DOHH2 (cell line): ENCODE data around the gene ST3GAL3.
A peak's percentile ranks its signal among the peaks of the same experiment; 100 is the strongest.

ENCODE experiments used
- H3F3A ChIP-seq: fragments of 200-600 bp; sonication (generic), shearing (Covaris generic); 2 replicates; pipeline ENCODE4 v1.6.0; 2016; ENCODE audit warnings: antibody characterized with exemption, mild to moderate bottlenecking; ENCODE audit not compliant: control insufficient read depth, insufficient read depth
- H3K27ac ChIP-seq: fragments of 200-600 bp; sonication (generic); 2 replicates; pipeline ENCODE4 v1.5.1; 2014; ENCODE audit warnings: low read depth, mild to moderate bottlenecking, low read length, moderate library complexity
- H3K27me3 ChIP-seq: fragments of 200-600 bp; sonication (generic); 2 replicates; pipeline ENCODE4 v1.6.1; 2014; ENCODE audit warnings: mild to moderate bottlenecking, low read length, mixed read lengths; ENCODE audit not compliant: control insufficient read depth
- H3K36me3 ChIP-seq: fragments of 200-600 bp; sonication (generic); 2 replicates; pipeline ENCODE4 v1.6.1; 2014; ENCODE audit warnings: mild to moderate bottlenecking, low read length, moderate library complexity, mixed read lengths; ENCODE audit not compliant: control insufficient read depth
- H3K4me1 ChIP-seq: fragments of 200-600 bp; sonication (generic); 2 replicates; pipeline ENCODE4 v1.6.1; 2014; ENCODE audit warnings: mild to moderate bottlenecking, low read length, mixed read lengths; ENCODE audit not compliant: control insufficient read depth
- H3K4me2 ChIP-seq: fragments of 200-600 bp; sonication (generic); 2 replicates; pipeline ENCODE4 v1.6.0; 2014; ENCODE audit warnings: mild to moderate bottlenecking, low read length, moderate library complexity
- H3K4me3 ChIP-seq: fragments of 200-600 bp; sonication (generic); 2 replicates; pipeline ENCODE4 v1.5.1; 2014; ENCODE audit warnings: mild to moderate bottlenecking, low read length, mixed read lengths
- H3K79me2 ChIP-seq: fragments of 200-600 bp; sonication (generic); 2 replicates; pipeline ENCODE4 v1.6.1; 2014; ENCODE audit warnings: mild to moderate bottlenecking, low read length, mixed read lengths; ENCODE audit not compliant: control insufficient read depth
- H3K9me2 ChIP-seq: fragments of 200-600 bp; sonication (generic); replicated peaks from 2 replicates; pipeline ENCODE4 v1.6.1; 2014; ENCODE audit warnings: mild to moderate bottlenecking, low read length, mixed read lengths; ENCODE audit not compliant: control insufficient read depth
- H3K9me3 ChIP-seq: fragments of 200-600 bp; sonication (generic); 2 replicates; pipeline ENCODE4 v1.6.1; 2014; ENCODE audit warnings: antibody characterized with exemption, low read length, mixed read lengths; ENCODE audit not compliant: control insufficient read depth, insufficient read depth
- H4K20me1 ChIP-seq: fragments of 200-600 bp; sonication (generic); 2 replicates; pipeline ENCODE4 v1.6.0; 2014; ENCODE audit warnings: low read depth, mild to moderate bottlenecking, antibody characterized with exemption, low read length, moderate library complexity; ENCODE audit not compliant: control insufficient read depth, insufficient read depth
- CTCF ChIP-seq: fragments of 200-600 bp; sonication (generic); IDR thresholded peaks from one replicate; pipeline ENCODE4 v1.5.1; 2014; ENCODE audit warnings: antibody characterized with exemption, mild to moderate bottlenecking, low read depth, low read length; ENCODE audit not compliant: poor library complexity, severe bottlenecking
- EZH2phosphoT487 ChIP-seq: fragments of 200-600 bp; sonication (generic); IDR thresholded peaks from 2 replicates; pipeline ENCODE4 v1.6.1; 2017; ENCODE audit warnings: borderline replicate concordance, mild to moderate bottlenecking, antibody characterized with exemption, low read length, moderate library complexity, mixed read lengths

ST3GAL3 gene

GRCh38 chr1:43822040-43822690 lies 114.8 kb downstream of the ST3GAL3 start:
- Histone ChIP-seq H3K4me3 (no peak overlapping the region), H4K20me1 (no peaks in the 10 kb centered on the region), H3K4me1 (peaks cover 23% of the 10 kb centered on the region), H3K4me2 (no peak overlapping the region), H3K27ac (no peak overlapping the region), H3K9me2 (no peaks in the 10 kb centered on the region), H3K9me3 (peaks cover 14% of the 10 kb centered on the region; the same call in 1 of the 2 replicates), H3F3A (no peaks in the 10 kb centered on the region), H3K79me2 (no peaks in the 10 kb centered on the region), H3K27me3 (no peaks in the 10 kb centered on the region), H3K36me3 (peaks cover 16% of the 10 kb centered on the region)
- TF ChIP-seq EZH2phosphoT487 = no peak
- TF ChIP-seq CTCF = no peak

GRCh38 chr1:43824795-43825194 lies 117.5 kb downstream of the ST3GAL3 start:
- H3K4me3 ChIP-seq = peak overlapping the region; percentile 43
- H3K27me3 ChIP-seq = no peaks in the 10 kb centered on the region
- H3K36me3 ChIP-seq = no peaks in the 10 kb centered on the region
- peak overlapping the region; percentile 55 for H3K4me2 ChIP-seq
- TF ChIP-seq CTCF (no peak), EZH2phosphoT487 (no peak)
- H3K79me2 ChIP-seq = no peaks in the 10 kb centered on the region
- no peaks in the 10 kb centered on the region for H3K9me3 ChIP-seq
- H3K27ac ChIP-seq = no peak overlapping the region
- H3K4me1 ChIP-seq = peaks cover 23% of the 10 kb centered on the region
- no peaks in the 10 kb centered on the region for H4K20me1 ChIP-seq
- no peaks in the 10 kb centered on the region for H3F3A ChIP-seq
- H3K9me2 ChIP-seq = no peaks in the 10 kb centered on the region

GRCh38 chr1:43828574-43828973 lies 121.2 kb downstream of the ST3GAL3 start:
- TF ChIP-seq CTCF = no peak
- TF ChIP-seq EZH2phosphoT487 = no peak
- Histone ChIP-seq H3K4me3 (no peak overlapping the region), H3K27ac (no peak overlapping the region), H3K4me1 (peaks cover 40% of the 10 kb centered on the region), H3K27me3 (no peaks in the 10 kb centered on the region), H3K9me2 (no peaks in the 10 kb centered on the region), H4K20me1 (no peaks in the 10 kb centered on the region), H3K9me3 (no peaks in the 10 kb centered on the region), H3K4me2 (no peak overlapping the region), H3K79me2 (no peaks in the 10 kb centered on the region), H3K36me3 (peaks cover 8% of the 10 kb centered on the region; the same call in 1 of the 2 replicates), H3F3A (no peaks in the 10 kb centered on the region)
